ENCODE measurements around the gene DYNLT3. TPM values are rescaled to one million over a fixed set of nuclear protein-coding genes. Genes with fewer than 3 reads are reported as not detected.

The DYNLT3 gene
- polyA plus RNA-seq, 2 of the 4 experiments (the other 2 are of a cell fraction), result 26.8 to 27.3 TPM

DNA sequence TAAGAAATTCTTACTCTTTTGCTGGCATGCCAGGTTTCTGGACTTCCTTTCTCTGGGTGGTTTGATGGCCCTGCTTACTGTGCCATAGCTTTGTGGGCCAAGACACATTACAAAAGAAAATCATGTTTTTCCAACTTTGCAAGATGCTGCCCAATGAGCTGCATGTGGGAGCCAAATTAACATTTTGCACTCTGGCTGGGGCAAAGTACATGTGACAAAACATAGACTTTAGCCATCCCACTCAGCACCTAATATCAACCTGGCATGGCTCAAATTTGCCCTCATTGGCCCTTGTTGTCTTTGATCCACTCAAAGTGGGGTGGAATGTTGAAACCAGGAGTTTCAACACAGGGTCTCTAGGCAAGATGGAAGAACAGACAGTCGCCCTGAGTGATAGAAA is 40.0 kb upstream of the DYNLT3 start (continued):
- TF ChIP-seq, protein P1, sequence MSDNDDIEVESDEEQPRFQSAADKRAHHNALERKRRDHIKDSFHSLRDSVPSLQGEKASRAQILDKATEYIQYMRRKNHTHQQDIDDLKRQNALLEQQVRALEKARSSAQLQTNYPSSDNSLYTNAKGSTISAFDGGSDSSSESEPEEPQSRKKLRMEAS (IDR thresholded peaks at IDR 0.05), result no peak
- TF ChIP-seq TFCP2L1 (CRISPR knock-in tag; IDR thresholded peaks at IDR 0.05) (no peak), ELK1 (IDR thresholded peaks at IDR 0.05; ENCODE audit: low read depth, low read length) (no peak), EP300 (IDR thresholded peaks at IDR 0.05) (no peak)

DNA sequence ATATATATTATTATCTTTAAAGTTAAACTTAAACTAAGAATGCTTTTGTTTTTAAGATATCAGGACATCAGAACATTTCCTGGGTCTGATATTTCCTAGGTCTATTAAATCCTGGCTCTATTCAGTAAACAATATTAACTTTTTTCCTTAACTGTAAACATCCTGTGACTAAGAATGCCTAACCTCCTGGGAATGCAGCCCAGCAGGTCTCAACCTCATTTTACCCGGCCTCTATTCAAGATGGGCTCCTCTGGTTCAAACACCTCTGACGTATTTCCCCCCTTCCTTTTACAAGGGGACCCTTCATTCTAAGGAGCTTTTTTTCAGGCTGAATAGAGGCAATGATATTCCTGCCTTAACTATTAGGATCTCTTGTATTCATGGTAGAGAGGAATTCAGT is 35.8 kb upstream of the DYNLT3 start:
- Histone ChIP-seq H3K9me3 (no peaks in the 10 kb centered on the region), H3K27ac (peak overlapping the region in 1 of 2 experiments; percentile 40; a peak in 1 of 6 replicates), H3K4me2 (peak overlapping the region; percentile 47), H3K4me3 (no peak overlapping the region), H3K4me1 (peaks cover 13% of the 10 kb centered on the region; the same call in 2 of the 3 replicates)
- ChIA-PET POLR2A (no interaction called here), CTCF (no interaction called here)
- DNase-seq (ENCODE audit: low read depth in 1 of 2, low spot score in 1 of 2) (peak in 1 of 2 experiments; percentile 24), FAIRE-seq (no peak), ATAC-seq (no peak; a peak in 1 of 6 replicates)
- WGBS (ENCODE audit: missing lambda C conversion rate), result 24% methylated on average over 2 of the region's 2 CpGs
- TF ChIP-seq, protein P2, sequence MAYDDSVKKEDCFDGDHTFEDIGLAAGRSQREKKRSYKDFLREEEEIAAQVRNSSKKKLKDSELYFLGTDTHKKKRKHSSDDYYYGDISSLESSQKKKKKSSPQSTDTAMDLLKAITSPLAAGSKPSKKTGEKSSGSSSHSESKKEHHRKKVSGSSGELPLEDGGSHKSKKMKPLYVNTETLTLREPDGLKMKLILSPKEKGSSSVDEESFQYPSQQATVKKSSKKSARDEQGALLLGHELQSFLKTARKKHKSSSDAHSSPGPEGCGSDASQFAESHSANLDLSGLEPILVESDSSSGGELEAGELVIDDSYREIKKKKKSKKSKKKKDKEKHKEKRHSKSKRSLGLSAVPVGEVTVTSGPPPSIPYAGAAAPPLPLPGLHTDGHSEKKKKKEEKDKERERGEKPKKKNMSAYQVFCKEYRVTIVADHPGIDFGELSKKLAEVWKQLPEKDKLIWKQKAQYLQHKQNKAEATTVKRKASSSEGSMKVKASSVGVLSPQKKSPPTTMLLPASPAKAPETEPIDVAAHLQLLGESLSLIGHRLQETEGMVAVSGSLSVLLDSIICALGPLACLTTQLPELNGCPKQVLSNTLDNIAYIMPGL (CRISPR knock-in tag; IDR thresholded peaks at IDR 0.05; ENCODE audit: borderline replicate concordance), result no peak
- TF ChIP-seq FOSL2 (IDR thresholded peaks at IDR 0.05) (no peak), FOSL2 (CRISPR knock-in tag; IDR thresholded peaks at IDR 0.05) (no peak), KDM5A (IDR thresholded peaks at IDR 0.05) (no peak), TFCP2L1 (CRISPR knock-in tag; IDR thresholded peaks at IDR 0.05) (no peak), FOXS1 (CRISPR knock-in tag; IDR thresholded peaks at IDR 0.05) (no peak), RNF2 (IDR thresholded peaks at IDR 0.05; ENCODE audit: borderline replicate concordance, low read depth) (no peak), MYC (IDR thresholded peaks at IDR 0.05; ENCODE audit: borderline replicate concordance, low read length) (no peak), NFE2L2 (conservative IDR thresholded peaks at IDR 0.05; ENCODE audit: low read length) (no peak), FOSB (CRISPR knock-in tag; IDR thresholded peaks at IDR 0.05) (no peak), CBX2 (IDR thresholded peaks at IDR 0.05; ENCODE audit: borderline replicate concordance, low read depth) (no peak), GATA3 (IDR thresholded peaks at IDR 0.05; ENCODE audit: borderline replicate concordance) (no peak), BHLHE40 (IDR thresholded peaks at IDR 0.05; ENCODE audit: low read depth, low read length) (no peak), HOXB5 (CRISPR knock-in tag; IDR thresholded peaks at IDR 0.05) (no peak)
- TF ChIP-seq, protein P3, sequence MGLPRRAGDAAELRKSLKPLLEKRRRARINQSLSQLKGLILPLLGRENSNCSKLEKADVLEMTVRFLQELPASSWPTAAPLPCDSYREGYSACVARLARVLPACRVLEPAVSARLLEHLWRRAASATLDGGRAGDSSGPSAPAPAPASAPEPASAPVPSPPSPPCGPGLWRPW (IDR thresholded peaks at IDR 0.05), result no peak

- Histone ChIP-seq H3K4me3 (no peak overlapping the region), H3K9me3 (no peaks in the 10 kb centered on the region), H3K4me1 (peaks cover 13% of the 10 kb centered on the region; the same call in 2 of the 3 replicates), H3K4me2 (no peak overlapping the region), H3K27ac (no peak overlapping the region)
- no peak for DNase-seq (ENCODE audit: low read depth in 1 of 2, low spot score in 1 of 2)
- POLR2A ChIA-PET, result no interaction called here
- no peak for TF ChIP-seq PHF8 (IDR thresholded peaks at IDR 0.05; ENCODE audit: borderline replicate concordance, low read depth)
- no peak for TF ChIP-seq NPAS2 (CRISPR knock-in tag; IDR thresholded peaks at IDR 0.05; ENCODE audit: borderline replicate concordance)
- TF ChIP-seq, protein P4, sequence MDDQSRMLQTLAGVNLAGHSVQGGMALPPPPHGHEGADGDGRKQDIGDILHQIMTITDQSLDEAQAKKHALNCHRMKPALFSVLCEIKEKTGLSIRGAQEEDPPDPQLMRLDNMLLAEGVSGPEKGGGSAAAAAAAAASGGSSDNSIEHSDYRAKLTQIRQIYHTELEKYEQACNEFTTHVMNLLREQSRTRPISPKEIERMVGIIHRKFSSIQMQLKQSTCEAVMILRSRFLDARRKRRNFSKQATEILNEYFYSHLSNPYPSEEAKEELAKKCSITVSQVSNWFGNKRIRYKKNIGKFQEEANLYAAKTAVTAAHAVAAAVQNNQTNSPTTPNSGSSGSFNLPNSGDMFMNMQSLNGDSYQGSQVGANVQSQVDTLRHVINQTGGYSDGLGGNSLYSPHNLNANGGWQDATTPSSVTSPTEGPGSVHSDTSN (IDR thresholded peaks at IDR 0.05), result no peak
- TF ChIP-seq BCL3 (IDR thresholded peaks at IDR 0.05), result no peak
- no peak for TF ChIP-seq HOXB13 (CRISPR knock-in tag; IDR thresholded peaks at IDR 0.05; ENCODE audit: low read depth)
- TF ChIP-seq CBX2 (IDR thresholded peaks at IDR 0.05; ENCODE audit: borderline replicate concordance, low read depth), result no peak
- TF ChIP-seq NFE2L2 (conservative IDR thresholded peaks at IDR 0.05; ENCODE audit: low read length), result no peak
- TF ChIP-seq ZC3H11A (IDR thresholded peaks at IDR 0.05), result no peak
- no peak for TF ChIP-seq EP300 (IDR thresholded peaks at IDR 0.05)
- no peak for TF ChIP-seq USF2 (IDR thresholded peaks at IDR 0.05)
- TF ChIP-seq FOXS1 (CRISPR knock-in tag; IDR thresholded peaks at IDR 0.05), result no peak
- no peak for TF ChIP-seq SREBF2 (IDR thresholded peaks at IDR 0.05)
- no peak for TF ChIP-seq EHF (CRISPR knock-in tag; IDR thresholded peaks at IDR 0.05)
- TF ChIP-seq MAFK (IDR thresholded peaks at IDR 0.05; ENCODE audit: partially characterized antibody), result no peak
- TF ChIP-seq JUNB (IDR thresholded peaks at IDR 0.05), result no peak
- TF ChIP-seq RNF2 (IDR thresholded peaks at IDR 0.05; ENCODE audit: borderline replicate concordance, low read depth), result no peak
- peak; percentile 67 for FAIRE-seq
- CTCF ChIA-PET, result interaction anchor here (0.5 to 1.2 kb wide), 2 partner anchors 39 to 531 kb away, joined by 3 to 6 read pairs; no protein-coding TSS in a partner anchor
- WGBS (ENCODE audit: missing lambda C conversion rate), result 55% methylated on average over 1 of the region's 1 CpG
- ATAC-seq, result no peak
These were observed 32.3 kb upstream of the DYNLT3 start for GRCh38 chrX:37879692-37880091.
